ENCODE measurements around the gene EXOC4. TPM values are rescaled to one million over a fixed set of nuclear protein-coding genes. Genes with fewer than 3 reads are reported as not detected.

The EXOC4 gene
- total and polyA plus RNA-seq, 2 of the 8 experiments (the other 6 are each of a cell fraction or from before 2014, with no cell fraction given): 27.0 to 67.3 TPM

GRCh38 chr7:133750287-133750686 is 497.4 kb downstream of the EXOC4 start (continued):
- no peak for TF ChIP-seq GTF2F1 (IDR thresholded peaks at IDR 0.05; ENCODE audit: borderline replicate concordance, low read depth, low read length)
- TF ChIP-seq FOSL1 (IDR thresholded peaks at IDR 0.05; ENCODE audit: insufficient read depth, low read depth, low read length): no peak
- TF ChIP-seq JUN (IDR thresholded peaks at IDR 0.05; ENCODE audit: low read depth, low read length): no peak
- no peak for TF ChIP-seq POLR2AphosphoS5 (IDR thresholded peaks at IDR 0.05; ENCODE audit: low read depth, low read length)
